Measurements from ENCODE around the gene PIM3.

The PIM3 gene

DNA sequence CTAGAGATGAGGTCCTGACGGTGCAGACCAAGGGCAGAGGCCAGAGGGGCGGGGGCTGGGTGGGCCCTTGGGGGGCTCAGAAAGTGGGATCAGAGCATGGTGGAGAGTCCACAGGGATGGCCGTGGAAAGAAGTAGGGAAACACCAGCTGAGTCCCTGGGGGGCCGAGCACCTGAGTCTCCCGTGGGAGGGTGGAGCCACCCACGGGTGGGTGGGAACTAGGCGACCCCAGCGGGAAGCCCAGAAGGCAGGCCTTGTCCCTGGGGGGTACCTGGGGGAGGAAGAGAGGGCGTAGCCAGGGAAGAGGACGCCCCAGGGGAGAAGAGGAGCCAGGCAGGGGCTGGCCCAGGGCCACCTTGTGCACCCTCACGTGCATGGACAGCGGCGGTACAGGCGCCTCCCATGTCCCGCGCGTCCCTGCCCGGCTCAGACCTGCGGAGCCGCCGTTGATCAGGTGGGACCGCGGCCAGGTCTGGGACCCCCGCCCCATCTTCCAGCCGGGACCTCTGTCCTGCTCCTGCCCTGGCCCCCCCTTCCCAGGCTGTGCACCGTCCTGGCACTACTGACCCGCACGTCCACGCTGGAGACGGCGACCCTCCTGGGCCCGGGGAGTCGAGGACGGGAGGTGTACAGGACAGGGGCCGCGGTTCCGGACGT is 31.9 kb upstream of the PIM3 start:
- no peak for DNase-seq

- DNase-seq = peak; percentile 77
Measured at GRCh38 chr22:49929211-49929979, 31.2 kb upstream of the PIM3 start.

DNA sequence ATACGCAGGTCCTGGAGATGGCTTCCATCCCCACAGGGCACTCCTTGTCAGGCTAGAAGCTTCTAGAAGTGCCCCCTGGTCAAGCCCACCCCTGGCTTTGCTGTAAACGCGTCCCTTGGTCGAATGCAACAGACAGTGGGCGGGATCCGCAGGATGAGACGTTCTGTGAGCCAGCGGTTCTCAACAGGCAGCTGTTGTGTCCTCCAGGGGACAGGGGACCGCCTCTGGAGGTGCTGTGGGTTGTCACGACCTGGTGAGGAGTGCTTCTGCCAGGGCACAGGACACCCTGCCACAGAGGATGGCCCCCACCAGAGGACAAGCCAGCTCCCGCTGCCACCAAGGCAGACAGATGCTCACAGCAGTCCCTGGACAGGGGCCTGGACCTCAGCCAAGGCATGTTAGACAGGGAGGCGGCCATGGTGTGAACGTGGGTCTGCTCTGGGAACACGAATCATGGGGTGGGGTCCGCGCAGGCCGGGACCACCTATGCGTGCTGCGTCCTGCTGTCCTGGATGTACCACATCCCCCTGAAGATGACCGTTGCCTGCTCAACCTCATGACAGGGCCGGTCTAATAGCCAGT is 30.5 kb upstream of the PIM3 start:
- no peak for DNase-seq

DNA sequence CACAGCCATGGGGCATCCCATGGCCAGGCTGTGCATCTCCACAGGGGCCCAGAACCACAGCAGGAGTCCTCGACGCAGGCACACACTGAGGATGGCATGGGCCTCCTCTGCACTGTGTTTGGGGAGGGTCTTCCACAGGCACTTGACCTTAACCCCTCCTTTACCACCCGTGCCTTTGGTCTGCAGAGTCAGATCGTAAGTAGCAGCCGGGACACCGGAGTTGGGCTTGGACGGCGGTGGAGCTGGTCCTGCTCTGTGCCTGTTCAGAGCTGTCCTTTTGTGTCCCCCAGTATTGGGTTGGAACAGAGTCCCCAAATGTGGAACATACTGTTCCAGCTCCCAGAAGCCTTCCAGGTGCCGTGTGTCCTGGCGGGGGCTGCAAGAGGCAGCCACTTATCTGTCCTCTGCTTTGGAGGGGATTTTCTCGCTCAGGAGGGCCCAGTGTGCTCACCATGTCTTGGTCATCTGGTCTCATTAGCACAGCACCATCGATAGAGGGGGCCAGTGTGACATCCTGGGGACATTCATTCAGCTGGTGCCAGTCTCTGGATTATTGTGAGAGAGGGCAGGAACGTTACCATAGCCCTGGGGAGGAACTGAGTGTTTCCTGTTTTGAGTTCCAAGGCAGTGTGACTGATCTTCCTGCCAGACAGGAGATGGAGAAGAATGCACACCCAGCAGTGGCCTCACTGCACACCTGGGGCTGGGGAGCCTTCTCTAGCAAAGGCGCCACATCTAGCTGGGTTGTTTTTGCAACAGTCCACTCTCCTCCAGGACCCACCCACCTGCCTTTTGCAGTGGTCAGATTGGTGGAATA is 29.8 kb upstream of the PIM3 start:
- peak; percentile 55 for DNase-seq

GRCh38 chr22:49933236-49934159 is 27.1 kb upstream of the PIM3 start:
- DNase-seq = no peak

DNA sequence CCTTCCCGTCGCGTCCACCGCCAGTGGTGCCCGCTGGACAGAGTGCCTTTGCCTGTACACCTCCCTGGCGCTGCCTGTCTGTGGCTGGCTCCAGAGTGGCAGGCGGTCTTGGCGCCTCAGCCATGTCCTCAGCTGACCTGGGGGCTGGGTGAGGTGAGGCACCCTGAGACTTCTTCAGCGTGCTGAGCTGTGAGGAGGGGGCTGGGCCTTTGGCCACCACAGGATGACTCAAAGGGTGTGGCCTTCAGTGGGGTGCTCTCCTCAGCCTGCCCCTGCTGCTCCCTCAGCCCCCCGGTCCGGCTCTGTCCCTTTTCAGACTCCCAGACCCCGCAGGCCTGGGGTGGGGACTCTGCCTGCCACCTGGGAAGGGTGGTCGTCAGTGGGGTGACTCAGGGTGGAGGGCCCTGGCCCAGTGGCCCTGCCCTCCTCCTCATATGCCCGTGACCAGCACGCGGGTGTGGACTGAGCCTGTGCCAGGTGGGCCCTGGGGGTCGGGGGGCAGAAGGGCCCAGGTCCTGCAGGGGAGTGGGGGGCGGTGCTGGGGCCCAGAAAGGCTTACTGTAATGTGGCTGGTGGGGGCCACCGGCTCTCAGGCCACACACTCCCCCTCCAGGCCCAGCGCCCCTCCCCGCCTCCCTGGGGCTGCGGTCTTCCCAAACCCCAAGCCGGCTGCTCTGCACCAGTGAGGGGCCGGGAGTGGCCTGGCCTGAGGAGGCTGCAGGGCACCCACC is 26.2 kb upstream of the PIM3 start:
- no peak for DNase-seq

- peak; percentile 59 for DNase-seq
Measured at GRCh38 chr22:49934891-49935557, 25.5 kb upstream of the PIM3 start.

DNA sequence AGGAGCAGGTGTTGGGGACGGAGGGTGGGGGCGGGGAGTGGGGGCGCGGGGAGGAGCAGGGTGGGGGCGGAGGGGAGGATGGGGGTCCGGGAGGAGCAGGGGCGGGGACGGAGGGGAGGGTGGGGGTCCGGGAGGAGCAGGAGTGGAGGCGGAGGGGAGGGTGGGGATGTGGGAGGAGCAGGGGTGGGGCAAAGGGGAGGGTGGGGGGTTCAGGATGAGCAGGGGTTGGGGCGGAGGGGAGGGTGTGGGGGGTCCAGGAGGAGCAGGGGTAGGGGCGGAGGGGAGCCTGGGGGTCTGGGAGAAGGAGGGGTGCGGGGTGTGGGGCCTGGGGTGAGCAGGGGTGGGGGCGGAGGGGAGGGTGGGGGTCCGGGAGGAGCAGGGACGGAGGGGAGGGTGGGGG is 25.0 kb upstream of the PIM3 start:
- DNase-seq = no peak

- DNase-seq = peak; percentile 71
Measured at GRCh38 chr22:49936018-49936972, 24.3 kb upstream of the PIM3 start.

- DNase-seq = no peak
Measured at GRCh38 chr22:49936973-49937757, 23.4 kb upstream of the PIM3 start.

DNA sequence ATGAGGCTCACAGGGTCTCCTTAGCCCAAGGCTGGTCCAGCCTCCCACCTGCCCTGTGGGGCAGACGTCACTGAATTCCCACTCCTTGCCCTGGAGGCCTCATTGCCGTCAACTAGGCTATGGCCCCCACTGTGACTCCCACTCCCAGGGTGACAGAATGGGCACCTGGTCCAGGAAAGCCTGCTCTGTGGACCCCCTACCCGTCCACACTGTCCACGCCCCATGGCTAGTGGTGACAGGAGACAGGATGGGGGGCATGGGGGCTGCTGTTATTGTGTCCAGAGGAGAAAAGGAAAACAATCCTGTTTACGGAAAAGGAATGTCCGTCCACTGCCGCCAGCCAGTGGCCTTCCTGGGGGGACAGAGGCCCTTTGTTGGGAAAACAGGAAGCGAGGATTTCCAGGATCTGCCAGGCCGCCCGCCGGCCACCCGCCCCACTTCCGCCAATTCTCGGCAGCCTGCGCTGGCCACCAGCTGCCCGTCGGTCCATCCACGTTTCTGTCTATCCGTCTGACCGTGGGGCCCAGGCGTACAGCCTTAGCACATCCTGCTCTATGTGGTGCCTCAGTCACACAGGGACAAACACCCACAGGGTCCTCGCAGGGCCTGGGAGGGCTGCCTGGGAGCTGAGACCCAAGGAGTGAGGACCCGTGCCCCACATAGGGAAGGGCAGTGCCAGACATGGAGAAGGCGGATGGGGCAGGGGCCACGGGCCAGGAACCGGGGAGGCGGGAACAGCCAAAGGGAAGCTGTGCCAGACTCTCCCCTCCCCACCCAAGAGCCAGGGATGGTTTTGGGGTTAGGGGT is 22.6 kb upstream of the PIM3 start:
- DNase-seq = no peak

DNA sequence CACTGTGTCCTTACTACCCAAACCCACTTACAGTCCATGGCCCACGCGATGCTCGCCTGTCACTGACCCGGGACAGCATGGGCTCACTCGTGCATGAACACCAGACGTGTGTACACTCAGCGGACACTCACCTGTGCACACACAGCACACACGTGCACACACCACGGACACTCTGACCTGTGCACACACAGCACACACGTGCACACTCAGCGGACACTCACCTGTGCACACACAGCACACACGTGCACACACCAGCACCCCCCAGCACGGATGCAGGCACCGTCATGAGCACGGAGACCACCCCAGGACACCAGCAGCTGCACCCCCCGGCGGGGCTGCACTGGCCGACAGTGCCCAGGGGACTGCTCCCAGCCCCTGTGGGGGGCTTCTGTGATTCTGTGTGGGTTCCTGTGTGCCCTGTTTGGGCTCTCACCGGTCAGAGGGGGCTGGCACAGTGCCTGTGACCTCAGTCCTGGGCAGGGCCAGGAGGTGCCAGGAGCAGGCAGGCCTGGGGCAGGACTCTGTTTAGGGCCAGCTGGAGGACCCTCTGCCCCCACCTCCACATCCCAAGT is 21.9 kb upstream of the PIM3 start:
- DNase-seq = no peak

DNA sequence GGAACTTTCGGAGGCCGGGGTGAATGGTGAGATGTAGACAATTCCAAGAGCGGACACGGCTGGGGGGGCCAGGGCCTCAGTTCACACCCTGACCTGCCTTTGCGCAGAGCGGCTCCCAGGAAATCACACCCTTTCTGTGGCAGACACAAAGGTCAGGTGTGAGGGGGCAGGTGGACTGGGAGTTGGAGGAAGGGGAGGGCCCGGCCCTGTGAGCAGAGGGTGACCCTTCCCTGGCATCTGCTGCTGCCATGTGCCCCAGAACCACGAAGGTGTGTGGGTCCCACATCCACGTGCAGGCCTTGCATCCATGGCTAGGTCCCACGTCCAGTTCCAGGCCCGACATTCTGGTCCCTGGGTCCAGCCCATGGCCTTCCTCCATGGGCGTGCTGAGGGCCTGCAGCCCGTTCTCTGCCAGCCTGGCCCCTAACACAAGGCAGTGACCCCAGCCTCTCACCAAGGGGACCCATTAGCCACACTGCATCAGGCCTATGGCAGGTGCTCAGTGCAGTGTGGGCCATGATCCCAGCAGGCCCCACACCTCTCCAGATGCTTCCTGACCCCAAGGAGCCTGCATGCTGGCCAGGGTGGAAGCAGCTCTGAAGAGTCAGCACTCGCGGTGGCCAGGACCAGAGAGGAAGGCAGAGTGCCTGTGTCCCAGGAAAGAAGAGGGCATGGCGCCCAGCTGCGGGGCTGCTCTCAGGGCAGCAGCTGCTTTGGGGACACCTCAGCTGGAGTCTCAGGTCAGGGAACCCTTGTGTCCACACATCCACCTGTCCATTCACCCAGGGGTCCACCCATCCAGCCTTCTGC is 18.9 kb upstream of the PIM3 start:
- DNase-seq = no peak

- DNase-seq = peak; percentile 50
Measured at GRCh38 chr22:49942565-49943404, 17.8 kb upstream of the PIM3 start.

DNA sequence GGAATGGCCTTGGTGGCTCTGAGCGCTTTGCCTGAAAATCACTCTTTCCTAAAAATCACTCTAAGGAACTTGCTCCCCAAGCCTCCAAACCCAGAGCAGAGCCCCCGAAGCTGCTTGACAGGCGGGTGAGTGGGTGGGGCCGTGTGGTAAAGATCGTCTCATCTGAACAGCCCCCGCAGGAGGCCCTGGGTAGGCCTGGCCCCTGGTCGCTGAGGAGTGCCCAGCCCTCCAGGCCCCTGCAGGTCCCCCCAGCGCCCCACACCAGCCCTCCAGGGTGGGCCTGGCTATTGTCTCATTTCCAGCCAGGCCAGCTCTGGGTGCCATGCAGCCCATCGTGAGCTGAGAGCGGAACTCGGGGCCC is 17.2 kb upstream of the PIM3 start:
- DNase-seq = peak; percentile 3

All from eye (tissue), 1 donor.